Loucy (cell line): Measurements from ENCODE around the gene IL12RB2.

Source experiments
- EZH2phosphoT487 ChIP-seq: fragments of 200-600 bp; IDR thresholded peaks from 2 replicates; pipeline ENCODE4 v1.6.1; 2018; ENCODE audit warnings: antibody characterized with exemption, mild to moderate bottlenecking, moderate library complexity, borderline replicate concordance
- TF ChIP-seq, protein P1 (sequence below): fragments of 200-600 bp; sonication (generic); conservative IDR thresholded peaks from 2 replicates; pipeline ENCODE4 v1.5.1; 2014; ENCODE audit warnings: mild to moderate bottlenecking, antibody characterized with exemption, low read length

GRCh38 chr1:67415041-67415440 lies 107.4 kb downstream of the IL12RB2 start:
- TF ChIP-seq, protein P1, sequence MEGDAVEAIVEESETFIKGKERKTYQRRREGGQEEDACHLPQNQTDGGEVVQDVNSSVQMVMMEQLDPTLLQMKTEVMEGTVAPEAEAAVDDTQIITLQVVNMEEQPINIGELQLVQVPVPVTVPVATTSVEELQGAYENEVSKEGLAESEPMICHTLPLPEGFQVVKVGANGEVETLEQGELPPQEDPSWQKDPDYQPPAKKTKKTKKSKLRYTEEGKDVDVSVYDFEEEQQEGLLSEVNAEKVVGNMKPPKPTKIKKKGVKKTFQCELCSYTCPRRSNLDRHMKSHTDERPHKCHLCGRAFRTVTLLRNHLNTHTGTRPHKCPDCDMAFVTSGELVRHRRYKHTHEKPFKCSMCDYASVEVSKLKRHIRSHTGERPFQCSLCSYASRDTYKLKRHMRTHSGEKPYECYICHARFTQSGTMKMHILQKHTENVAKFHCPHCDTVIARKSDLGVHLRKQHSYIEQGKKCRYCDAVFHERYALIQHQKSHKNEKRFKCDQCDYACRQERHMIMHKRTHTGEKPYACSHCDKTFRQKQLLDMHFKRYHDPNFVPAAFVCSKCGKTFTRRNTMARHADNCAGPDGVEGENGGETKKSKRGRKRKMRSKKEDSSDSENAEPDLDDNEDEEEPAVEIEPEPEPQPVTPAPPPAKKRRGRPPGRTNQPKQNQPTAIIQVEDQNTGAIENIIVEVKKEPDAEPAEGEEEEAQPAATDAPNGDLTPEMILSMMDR = no peak
- no peak for TF ChIP-seq EZH2phosphoT487
